CD4-positive, alpha-beta T cell (primary cell): Measurements from ENCODE around the gene ASXL1. TPM values are rescaled to one million over a fixed set of nuclear protein-coding genes. Genes with fewer than 3 reads are reported as not detected.

Source experiments
- ATAC-seq: fragments of 200-7000 bp; cut with Tn5 transposase; one replicate; pipeline ENCODE4 v1.10.0; 2022; ENCODE audit warnings: mild to moderate bottlenecking; ENCODE audit not compliant: poor library complexity
- CTCF ChIA-PET: fragments of 350-600 bp; sonication (Branson Sonifier 250); formaldehyde crosslinking; loops from one replicate; lab custom pipeline; 2021; ENCODE audit warnings: antibody characterized with exemption, inconsistent platforms; lab: Charles Lee
- POLR2A ChIA-PET: fragments of 350-600 bp; sonication (Branson Sonifier 250); formaldehyde crosslinking; loops from one replicate; lab custom pipeline; 2021; ENCODE audit warnings: antibody characterized with exemption, inconsistent platforms; lab: Charles Lee
- DNase-seq, 14 experiments: peaks; one replicate each; pipeline ENCODE4 v3.0.0-alpha.2; 2013 to 2020; ENCODE audit warnings: mixed read lengths in 2 of 14
- H3K27ac ChIP-seq, 2 donors: one replicate each; pipeline versions ENCODE4 v1.5.1 to v1.7.0; 2013; ENCODE audit warnings: low read length in 2 of 2, low read depth in 1 of 2, mild to moderate bottlenecking in 1 of 2
- H3K27me3 ChIP-seq, 2 experiments: 1 replicate in 1 of 2; 2 replicates in 1 of 2; pipeline versions ENCODE4 v1.6.1 to v1.7.0; 2013; ENCODE audit warnings: low read length in 2 of 2, control low read depth in 1 of 2, mild to moderate bottlenecking in 1 of 2, moderate library complexity in 1 of 2; ENCODE audit not compliant: insufficient read depth in 2 of 2, control insufficient read depth in 1 of 2
- H3K36me3 ChIP-seq: one replicate; pipeline ENCODE4 v1.6.1; 2013; ENCODE audit warnings: low read length, control low read depth; ENCODE audit not compliant: insufficient read depth
- H3K4me1 ChIP-seq: one replicate; pipeline ENCODE4 v1.6.1; 2013; ENCODE audit warnings: low read length, control low read depth; ENCODE audit not compliant: insufficient read depth
- H3K4me3 ChIP-seq: one replicate; pipeline ENCODE4 v1.5.1; 2013; ENCODE audit warnings: mild to moderate bottlenecking, low read length, moderate library complexity
- H3K9me3 ChIP-seq, 2 experiments: 1 replicate in 1 of 2; 2 replicates in 1 of 2; pipeline versions ENCODE4 v1.6.1 to v1.7.0; 2013; ENCODE audit warnings: low read length in 2 of 2, mild to moderate bottlenecking in 2 of 2, control low read depth in 1 of 2, moderate library complexity in 1 of 2; ENCODE audit not compliant: control insufficient read depth in 1 of 2, insufficient read depth in 1 of 2
- H3K27ac Mint-ChIP-seq: one replicate; pipeline ENCODE4 v1.8.0; 2020; ENCODE audit warnings: mixed read lengths
- H3K27me3 Mint-ChIP-seq: one replicate; pipeline ENCODE4 v1.8.0; 2021; ENCODE audit warnings: mixed read lengths
- H3K36me3 Mint-ChIP-seq: one replicate; pipeline ENCODE4 v1.8.0; 2021; ENCODE audit warnings: low read depth, mixed read lengths
- H3K4me1 Mint-ChIP-seq: one replicate; pipeline ENCODE4 v1.8.0; 2021; ENCODE audit warnings: low read depth, mixed read lengths
- H3K4me3 Mint-ChIP-seq: one replicate; pipeline ENCODE4 v1.8.0; 2020; ENCODE audit warnings: mild to moderate bottlenecking, mixed read lengths
- H3K9me3 Mint-ChIP-seq: one replicate; pipeline ENCODE4 v1.8.0; 2020; ENCODE audit warnings: mixed read lengths
- intact Hi-C, 2 experiments: fragments of 100-400 bp; cut with DNase I in 1 of 2; cut with micrococcal nuclease in 1 of 2; formaldehyde crosslinking; loops; one replicate each; pipeline versions ENCODE4 v1.15.1 to v1.9.0; 2023 to 2025; cut with DNase I, micrococcal nuclease
- total RNA-seq, 174 experiments: library from RNA in 2 of 174; stranded (reverse) in 2 of 174; gene quantifications; one replicate each; pipeline ENCODE4 v1.2.3 and lab custom pipeline; 2021 to 2026
- TF ChIP-seq, protein P1 (sequence below): fragments of 200-600 bp; IDR thresholded peaks from one replicate; pipeline ENCODE4 v1.8.0; 2022; ENCODE audit warnings: antibody characterized with exemption, mild to moderate bottlenecking

Gene ASXL1
- total RNA-seq, 2 experiments from 2014 or later: 213 to 222 TPM

DNA sequence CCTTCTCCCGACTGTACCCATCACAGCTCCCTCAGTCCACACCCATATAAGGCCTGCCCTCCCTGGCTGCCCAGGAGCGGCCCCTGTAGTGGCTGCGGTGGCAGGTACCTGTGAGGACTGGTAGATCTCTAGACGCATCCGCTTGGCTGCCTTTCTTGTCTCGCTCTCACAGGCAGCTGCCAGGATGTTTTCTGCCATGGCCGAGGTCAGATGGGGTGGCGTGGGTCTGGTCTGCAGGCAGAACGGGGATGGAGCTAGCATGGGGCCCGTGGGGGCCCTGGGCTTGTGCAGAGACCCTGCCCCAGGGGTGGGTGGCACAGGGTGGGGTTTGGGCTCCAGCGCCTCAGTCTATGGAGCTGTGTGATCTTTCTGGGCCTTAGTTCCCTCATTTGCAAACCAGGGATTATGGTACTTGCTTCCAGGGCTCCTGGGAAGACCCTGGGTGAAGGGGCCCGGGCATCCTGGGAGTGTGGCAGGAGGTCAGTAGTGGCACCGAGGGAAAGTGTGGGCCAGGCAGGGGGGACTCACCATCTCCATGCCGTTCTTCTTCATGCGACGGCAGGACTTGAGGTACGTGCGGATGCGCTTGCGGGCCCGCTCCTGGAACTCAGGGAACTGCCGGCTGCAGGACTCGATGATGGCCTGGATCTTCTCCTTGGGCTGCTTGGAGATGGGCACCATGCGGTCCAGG is 94.8 kb downstream of the ASXL1 start:
- H3K4me1 Mint-ChIP-seq: no peaks in the 10 kb centered on the region
- Histone ChIP-seq H3K36me3 (peaks cover 78% of the 10 kb centered on the region), H3K27ac (peak overlapping the region in 1 of 2 donors; percentile 45), H3K9me3 (no peaks in the 10 kb centered on the region), H3K27me3 (no peaks in the 10 kb centered on the region), H3K4me1 (peaks cover 1% of the 10 kb centered on the region), H3K4me3 (no peak overlapping the region)
- intact Hi-C loops: no loop called here
- ChIA-PET POLR2A (no interaction called here), CTCF (no interaction called here)
- H3K36me3 Mint-ChIP-seq: peaks cover 79% of the 10 kb centered on the region
- peak overlapping the region; percentile 73 for H3K27ac Mint-ChIP-seq
- H3K27me3 Mint-ChIP-seq: no peaks in the 10 kb centered on the region
- DNase-seq (no peak), ATAC-seq (no peak)
- no peaks in the 10 kb centered on the region for H3K9me3 Mint-ChIP-seq
- TF ChIP-seq, protein P1, sequence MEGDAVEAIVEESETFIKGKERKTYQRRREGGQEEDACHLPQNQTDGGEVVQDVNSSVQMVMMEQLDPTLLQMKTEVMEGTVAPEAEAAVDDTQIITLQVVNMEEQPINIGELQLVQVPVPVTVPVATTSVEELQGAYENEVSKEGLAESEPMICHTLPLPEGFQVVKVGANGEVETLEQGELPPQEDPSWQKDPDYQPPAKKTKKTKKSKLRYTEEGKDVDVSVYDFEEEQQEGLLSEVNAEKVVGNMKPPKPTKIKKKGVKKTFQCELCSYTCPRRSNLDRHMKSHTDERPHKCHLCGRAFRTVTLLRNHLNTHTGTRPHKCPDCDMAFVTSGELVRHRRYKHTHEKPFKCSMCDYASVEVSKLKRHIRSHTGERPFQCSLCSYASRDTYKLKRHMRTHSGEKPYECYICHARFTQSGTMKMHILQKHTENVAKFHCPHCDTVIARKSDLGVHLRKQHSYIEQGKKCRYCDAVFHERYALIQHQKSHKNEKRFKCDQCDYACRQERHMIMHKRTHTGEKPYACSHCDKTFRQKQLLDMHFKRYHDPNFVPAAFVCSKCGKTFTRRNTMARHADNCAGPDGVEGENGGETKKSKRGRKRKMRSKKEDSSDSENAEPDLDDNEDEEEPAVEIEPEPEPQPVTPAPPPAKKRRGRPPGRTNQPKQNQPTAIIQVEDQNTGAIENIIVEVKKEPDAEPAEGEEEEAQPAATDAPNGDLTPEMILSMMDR: no peak
- no peak overlapping the region for H3K4me3 Mint-ChIP-seq

DNA sequence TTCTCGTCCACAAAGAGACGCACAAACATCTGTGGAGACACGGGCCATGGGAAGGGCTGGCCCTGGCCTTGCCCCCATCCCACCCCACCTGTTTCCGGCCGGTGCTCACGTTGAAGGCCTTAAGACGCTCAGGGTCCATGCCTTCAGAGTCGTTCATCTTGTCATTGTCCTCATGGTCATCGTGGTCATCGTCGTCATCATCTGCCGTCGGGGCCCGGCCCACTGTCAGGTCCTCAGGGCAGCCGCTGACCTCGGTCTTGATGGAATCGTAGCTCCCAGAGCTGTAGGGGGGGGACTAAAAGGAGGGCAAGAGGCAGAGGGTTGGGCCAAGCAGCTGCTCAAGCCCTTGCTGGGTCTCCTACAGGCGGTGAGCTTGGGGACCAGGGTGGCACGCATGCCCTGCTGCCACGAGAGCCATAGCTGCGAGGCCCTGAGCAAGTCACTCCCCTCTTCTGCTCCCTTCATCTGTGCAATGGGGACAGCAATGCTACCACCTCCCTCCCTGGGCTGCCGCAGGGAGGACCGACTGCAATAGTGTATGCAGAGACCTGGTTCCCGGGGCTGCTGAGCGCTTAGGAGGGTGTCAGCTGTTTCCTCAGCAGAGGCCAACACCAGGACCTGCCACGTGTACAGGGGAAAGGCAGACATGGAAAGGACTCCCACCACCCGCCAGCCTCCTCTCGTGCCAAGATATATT is 95.5 kb downstream of the ASXL1 start:
- H3K27me3 Mint-ChIP-seq: no peaks in the 10 kb centered on the region
- no peak overlapping the region for H3K27ac ChIP-seq
- H3K4me3 ChIP-seq: no peak overlapping the region
- peaks cover 82% of the 10 kb centered on the region for H3K36me3 Mint-ChIP-seq
- DNase-seq (no peak), ATAC-seq (no peak)
- no peaks in the 10 kb centered on the region for H3K9me3 Mint-ChIP-seq
- no peaks in the 10 kb centered on the region for H3K4me1 Mint-ChIP-seq
- ChIA-PET CTCF (no interaction called here), POLR2A (no interaction called here)
- TF ChIP-seq, protein P1: no peak
- H3K9me3 ChIP-seq: no peaks in the 10 kb centered on the region
- H3K27me3 ChIP-seq: no peaks in the 10 kb centered on the region
- H3K27ac Mint-ChIP-seq: peak overlapping the region; percentile 73
- H3K4me1 ChIP-seq: peaks cover 6% of the 10 kb centered on the region
- H3K4me3 Mint-ChIP-seq: no peak overlapping the region
- intact Hi-C loops: no loop called here
- peaks cover 73% of the 10 kb centered on the region for H3K36me3 ChIP-seq

DNA sequence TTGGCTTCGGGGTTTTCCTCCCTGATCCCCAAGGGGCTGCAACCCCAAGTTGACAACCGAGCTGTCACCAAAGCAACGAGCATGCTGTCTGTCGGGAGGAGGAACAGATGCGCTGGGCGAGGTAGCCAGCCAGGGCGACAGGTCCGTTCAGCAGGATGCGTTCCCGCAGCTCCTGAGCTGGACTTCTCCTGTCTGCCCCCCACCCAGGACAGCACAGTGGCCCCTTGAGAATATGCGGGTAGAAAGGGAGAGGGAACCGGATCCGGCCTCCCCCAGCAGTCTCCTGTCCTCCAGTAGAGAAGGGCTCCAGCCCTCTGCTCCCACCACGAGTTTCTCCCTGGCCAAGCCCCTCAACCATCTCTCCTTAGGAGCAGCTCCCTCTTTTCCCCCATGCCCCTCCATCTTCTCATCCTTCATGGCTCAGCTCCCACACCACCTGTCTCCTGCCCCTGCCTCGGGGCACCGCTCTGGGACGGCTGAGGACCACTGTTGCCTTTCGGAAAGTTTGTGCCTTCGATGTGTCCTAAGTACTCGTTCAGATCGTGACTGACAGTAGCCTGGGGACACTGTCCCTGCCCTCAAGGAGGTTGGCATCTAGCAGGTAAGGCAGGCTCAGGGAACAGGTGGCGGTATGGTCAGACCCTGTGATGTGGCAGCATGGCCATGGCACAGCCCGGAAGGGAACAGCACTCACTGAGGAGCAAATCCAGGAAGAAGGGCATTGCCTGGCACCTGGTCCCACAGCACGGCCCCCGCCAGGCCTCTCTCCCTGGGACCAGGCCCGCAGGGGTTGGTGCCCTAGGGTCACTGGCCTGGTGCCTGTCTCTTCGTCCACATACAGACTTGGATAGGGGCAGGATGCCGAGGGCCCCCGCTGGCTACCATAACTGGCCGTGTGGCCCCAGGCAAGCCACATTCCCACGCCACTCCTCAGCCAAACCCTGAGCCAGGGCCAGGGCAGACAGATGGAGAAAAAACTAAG is 96.3 kb downstream of the ASXL1 start:
- Mint-ChIP-seq H3K36me3 (peaks cover 77% of the 10 kb centered on the region), H3K4me3 (no peak overlapping the region)
- CTCF ChIA-PET: no interaction called here

More for the DNA sequence above, 96.3 kb downstream of the ASXL1 start:
- Histone ChIP-seq H3K27ac (no peak overlapping the region), H3K4me1 (peaks cover 6% of the 10 kb centered on the region), H3K27me3 (no peaks in the 10 kb centered on the region), H3K36me3 (peaks cover 70% of the 10 kb centered on the region), H3K9me3 (no peaks in the 10 kb centered on the region), H3K4me3 (no peak overlapping the region)
- no peak for ATAC-seq
- TF ChIP-seq, protein P1: no peak
- H3K9me3 Mint-ChIP-seq: no peaks in the 10 kb centered on the region
- intact Hi-C loops: no loop called here
- DNase-seq: no peak
- H3K27ac Mint-ChIP-seq: peak overlapping the region; percentile 73
- no peaks in the 10 kb centered on the region for H3K27me3 Mint-ChIP-seq
- POLR2A ChIA-PET: no interaction called here
- H3K4me1 Mint-ChIP-seq: no peaks in the 10 kb centered on the region
